ENCODE results near the gene LDHAL6A.

Gene LDHAL6A

DNA sequence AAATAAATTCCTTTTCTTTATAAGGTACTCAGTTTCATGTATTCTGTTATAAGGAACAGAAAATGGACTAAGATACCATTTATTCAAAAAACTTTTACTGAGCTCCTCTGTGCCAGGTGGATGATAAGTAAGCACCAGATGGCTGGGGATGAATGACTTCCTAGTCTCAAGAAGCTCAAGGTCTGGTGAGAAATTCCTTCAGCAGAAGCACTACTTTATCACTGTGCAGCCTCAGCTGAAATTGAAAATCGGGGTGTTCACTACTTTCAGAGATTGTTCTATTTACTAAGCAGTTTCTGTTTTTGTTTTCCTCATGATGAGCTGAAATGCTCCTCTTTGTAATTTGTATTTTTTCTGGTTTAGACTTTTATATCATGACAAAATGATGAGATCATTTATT lies 7.8 kb downstream of the LDHAL6A start:
- TF ChIP-seq CTCF (IDR thresholded peaks at IDR 0.05; ENCODE audit: insufficient read depth, low read depth, low read length, missing control alignments), result no peak
- H3K4me3 ChIP-seq (ENCODE audit: low read length), result no peak overlapping the region
- no peak for DNase-seq (ENCODE audit: low read depth)

DNA sequence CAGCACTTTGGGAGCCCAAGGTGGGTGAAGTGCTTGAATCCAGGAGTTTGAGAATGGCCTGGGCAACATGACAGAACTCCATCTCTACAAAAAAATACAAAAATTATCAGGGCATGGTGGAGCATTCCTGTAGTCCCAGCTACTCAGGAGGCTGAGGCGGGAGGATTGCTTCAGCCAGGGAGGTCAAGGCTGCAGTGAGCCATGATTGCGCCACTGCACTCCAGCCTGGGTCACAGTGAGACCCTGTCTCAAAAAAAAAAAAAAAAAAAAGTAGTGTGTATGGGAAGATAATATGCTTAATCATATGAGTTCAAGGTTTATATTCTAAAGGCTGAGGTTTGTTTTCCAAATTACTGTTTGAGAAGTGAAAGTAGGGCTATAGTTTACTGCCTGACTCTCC lies 10.7 kb downstream of the LDHAL6A start:
- DNase-seq (ENCODE audit: low read depth), result no peak
- no peak overlapping the region for H3K4me3 ChIP-seq (ENCODE audit: low read length)
- no peak for TF ChIP-seq CTCF (IDR thresholded peaks at IDR 0.05; ENCODE audit: insufficient read depth, low read depth, low read length, missing control alignments)

DNA sequence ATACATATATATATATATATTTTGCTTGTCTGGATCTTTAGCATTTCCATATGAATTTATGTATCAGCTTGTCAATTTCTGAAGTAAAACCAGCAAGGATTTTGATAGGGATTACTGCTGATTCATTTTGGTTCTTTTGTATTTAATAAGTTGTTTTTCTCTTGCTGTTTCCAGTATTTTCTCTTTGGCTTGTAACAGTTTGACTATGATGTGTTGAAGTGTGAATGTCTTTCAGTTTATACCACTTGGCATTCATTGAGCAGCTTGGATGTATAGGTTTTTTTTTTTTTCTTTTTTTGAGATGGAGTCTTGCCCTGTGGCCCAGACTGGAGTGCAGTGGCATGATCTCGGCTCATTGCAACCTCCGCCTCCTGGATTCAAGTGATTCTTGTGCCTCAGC lies 12.4 kb downstream of the LDHAL6A start:
- no peak for DNase-seq (ENCODE audit: low read depth)
- H3K4me3 ChIP-seq (ENCODE audit: low read length), result no peak overlapping the region
- no peak for TF ChIP-seq CTCF (IDR thresholded peaks at IDR 0.05; ENCODE audit: insufficient read depth, low read depth, low read length, missing control alignments)

DNA sequence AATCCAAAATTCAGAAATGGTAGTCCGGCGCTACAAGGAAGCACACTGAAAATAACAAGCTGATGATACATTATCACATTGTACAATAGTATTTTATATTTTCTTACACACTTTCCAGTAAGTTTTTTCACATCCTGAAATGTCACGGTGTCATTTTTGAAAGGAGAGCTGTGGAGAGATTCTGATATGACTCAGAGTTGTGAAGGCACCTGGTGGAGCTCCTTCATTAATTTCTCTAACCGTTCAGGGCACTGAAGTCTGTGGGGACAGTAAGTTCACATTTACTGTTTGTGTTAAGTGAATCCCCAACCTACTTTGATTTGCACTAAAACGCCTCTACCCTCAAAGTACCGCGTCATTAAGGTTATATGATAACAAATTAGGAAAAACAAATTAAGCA lies 13.3 kb downstream of the LDHAL6A start:
- no peak overlapping the region for H3K4me3 ChIP-seq (ENCODE audit: low read length)
- DNase-seq (ENCODE audit: low read depth), result no peak
- TF ChIP-seq CTCF (IDR thresholded peaks at IDR 0.05; ENCODE audit: insufficient read depth, low read depth, low read length, missing control alignments), result no peak

GRCh38 chr11:18471995-18472394 lies 16.3 kb downstream of the LDHAL6A start:
- H3K4me3 ChIP-seq (ENCODE audit: low read length), result no peak overlapping the region
- no peak for TF ChIP-seq CTCF (IDR thresholded peaks at IDR 0.05; ENCODE audit: insufficient read depth, low read depth, low read length, missing control alignments)
- DNase-seq (ENCODE audit: low read depth), result no peak

DNA sequence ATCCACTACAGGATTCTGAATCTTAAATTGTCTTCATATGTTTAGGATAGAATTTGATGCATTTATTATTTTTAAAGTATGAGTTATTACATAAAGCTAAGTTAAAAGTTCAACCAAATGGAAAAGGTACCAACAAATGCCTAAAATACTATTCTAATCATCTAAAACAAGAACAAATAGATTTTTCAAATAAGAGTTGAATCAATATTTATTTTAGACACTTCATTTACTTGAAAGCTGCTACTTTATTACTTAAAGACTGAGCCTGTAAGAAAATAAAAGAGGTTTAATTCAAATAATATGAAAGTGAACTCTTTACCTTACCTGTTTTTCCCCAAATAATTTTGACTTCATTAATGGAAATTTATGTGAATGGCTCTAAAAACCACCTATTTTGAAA lies 16.9 kb downstream of the LDHAL6A start:
- H3K4me3 ChIP-seq (ENCODE audit: low read length), result no peak overlapping the region

More for the DNA sequence above, 16.9 kb downstream of the LDHAL6A start:
- TF ChIP-seq CTCF (IDR thresholded peaks at IDR 0.05; ENCODE audit: insufficient read depth, low read depth, low read length, missing control alignments), result no peak
- DNase-seq (ENCODE audit: low read depth), result no peak
